Activated effector memory CD4-positive, alpha-beta T cell treated with Interleukin-2 at 50 U/mL for 16 hours (primary cell): ENCODE measurements around the gene KLF18.
"Not testable (repeated sequence)": the region's sequence is repeated elsewhere in the genome, so short reads cannot be mapped to it uniquely, and the experiment has no call there.

Experiments used
- DNase-seq: peaks from one replicate; pipeline ENCODE4 v3.0.0-alpha.2; 2020

The KLF18 gene

GRCh38 chr1:44141531-44141930, at the start of gene KLF18:
TSS of gene KLF18 (minus strand) at chr1:44141631. CDS start at chr1:44141631, 0 bp downstream.
- no peak for DNase-seq

DNA sequence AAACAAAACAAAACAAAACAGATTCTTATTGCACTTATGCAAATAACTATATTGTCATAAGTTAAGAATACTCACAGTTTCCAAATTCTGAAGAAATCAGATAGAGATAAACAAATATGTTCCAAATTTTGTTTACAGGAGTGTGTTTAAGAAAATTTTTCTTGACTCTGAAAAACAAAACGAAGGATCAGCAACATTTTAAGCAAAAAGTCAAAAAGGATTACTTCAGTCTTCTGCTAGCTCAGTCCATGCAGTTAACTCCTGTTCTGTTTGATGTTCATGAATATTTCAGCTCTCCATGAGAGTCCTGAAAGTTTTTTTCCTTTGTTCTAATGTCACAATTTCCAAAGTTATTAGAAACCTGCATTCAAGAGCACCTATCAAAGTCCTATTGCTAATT, 33.2 kb upstream of the KLF18 start:
- no peak for DNase-seq

- no peak for DNase-seq
These were observed 28.9 kb upstream of the KLF18 start for GRCh38 chr1:44170281-44170823.

GRCh38 chr1:44168520-44169098, 27.2 kb upstream of the KLF18 start:
- no peak for DNase-seq

- no peak for DNase-seq
These were observed 20.1 kb upstream of the KLF18 start for GRCh38 chr1:44161546-44161945.

DNA sequence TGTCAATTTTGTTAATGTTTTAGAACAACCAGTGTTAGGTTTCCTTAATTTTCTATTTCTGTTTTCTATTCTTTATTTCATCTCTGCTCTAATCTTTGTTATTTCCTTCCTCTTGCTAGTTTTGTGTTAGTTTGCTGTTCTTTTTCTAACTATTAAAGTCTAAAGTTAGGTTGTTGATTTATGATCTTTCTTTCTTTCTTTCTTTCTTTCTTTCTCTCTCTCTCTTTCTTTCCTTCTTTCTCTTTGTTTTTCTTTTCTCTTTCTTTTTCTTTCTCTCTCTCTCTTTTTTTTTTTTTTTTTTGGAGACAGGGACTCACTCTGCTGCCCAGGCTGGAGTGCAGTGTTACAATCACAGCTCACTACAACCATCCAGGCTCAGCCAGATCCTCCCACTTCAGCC, 17.4 kb upstream of the KLF18 start:
- no peak for DNase-seq

- DNase-seq = no peak
These were observed 16.5 kb upstream of the KLF18 start for GRCh38 chr1:44157903-44158302.

GRCh38 chr1:44154049-44154448, 12.6 kb upstream of the KLF18 start:
- DNase-seq = no peak

DNA sequence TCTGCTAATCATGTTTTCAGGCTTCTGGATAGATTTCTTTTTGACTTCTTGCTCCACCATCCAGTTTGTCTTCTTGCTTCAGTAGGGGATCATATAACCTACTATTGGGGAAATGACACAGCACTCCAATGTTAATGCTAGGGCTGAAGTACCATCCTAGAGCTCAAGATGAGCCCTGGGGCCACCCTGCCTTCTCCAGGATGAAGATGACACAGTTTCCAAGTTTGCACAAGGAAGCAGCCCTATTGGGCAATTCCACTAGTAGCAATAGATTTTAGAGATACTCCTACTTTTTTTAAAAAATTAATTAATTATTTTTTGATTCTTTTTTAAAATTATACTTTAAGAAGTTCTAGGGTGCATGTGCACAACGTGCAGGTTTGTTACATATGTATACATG, 11.3 kb upstream of the KLF18 start:
- no peak for DNase-seq

DNA sequence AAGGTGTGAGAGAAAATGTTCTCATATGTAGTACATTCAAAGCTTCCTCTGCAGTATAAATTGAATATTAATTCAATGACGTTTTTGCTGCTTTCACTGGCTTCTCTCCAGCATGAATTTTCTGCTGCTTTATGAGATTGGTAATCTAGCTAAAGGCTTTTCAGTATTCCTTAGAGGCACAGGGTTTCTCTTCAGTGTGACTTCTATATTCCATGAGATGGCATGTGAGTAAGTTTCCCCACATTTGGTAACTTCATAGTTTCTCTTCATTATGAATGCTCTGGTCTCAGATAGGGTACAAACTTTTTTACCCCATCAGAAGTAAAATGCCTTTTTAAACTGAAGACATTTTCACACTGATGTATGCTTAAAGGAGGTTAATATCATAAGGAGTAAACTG, 10.4 kb upstream of the KLF18 start:
- no peak for DNase-seq

DNA sequence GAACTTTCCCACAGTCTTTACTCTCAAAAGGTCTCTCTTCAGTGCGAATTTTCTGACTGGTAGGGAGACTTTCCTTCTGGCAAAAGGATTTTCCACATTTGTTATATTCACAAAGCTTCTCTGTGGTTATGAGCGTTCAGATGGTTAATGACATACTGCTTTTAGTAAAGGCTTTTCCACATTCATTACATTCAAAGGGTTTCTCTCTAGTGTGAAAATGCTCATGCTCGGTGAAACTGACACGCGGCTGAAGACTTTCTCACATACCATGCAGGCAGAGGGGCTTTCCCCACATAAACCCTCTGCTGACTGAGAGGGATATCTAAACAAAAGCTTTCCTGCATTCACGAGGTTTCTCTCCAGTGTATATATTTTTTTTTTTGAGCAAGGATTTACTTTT, 9.9 kb upstream of the KLF18 start:
- no peak for DNase-seq

GRCh38 chr1:44147582-44147981, 6.2 kb upstream of the KLF18 start:
- no peak for DNase-seq

DNA sequence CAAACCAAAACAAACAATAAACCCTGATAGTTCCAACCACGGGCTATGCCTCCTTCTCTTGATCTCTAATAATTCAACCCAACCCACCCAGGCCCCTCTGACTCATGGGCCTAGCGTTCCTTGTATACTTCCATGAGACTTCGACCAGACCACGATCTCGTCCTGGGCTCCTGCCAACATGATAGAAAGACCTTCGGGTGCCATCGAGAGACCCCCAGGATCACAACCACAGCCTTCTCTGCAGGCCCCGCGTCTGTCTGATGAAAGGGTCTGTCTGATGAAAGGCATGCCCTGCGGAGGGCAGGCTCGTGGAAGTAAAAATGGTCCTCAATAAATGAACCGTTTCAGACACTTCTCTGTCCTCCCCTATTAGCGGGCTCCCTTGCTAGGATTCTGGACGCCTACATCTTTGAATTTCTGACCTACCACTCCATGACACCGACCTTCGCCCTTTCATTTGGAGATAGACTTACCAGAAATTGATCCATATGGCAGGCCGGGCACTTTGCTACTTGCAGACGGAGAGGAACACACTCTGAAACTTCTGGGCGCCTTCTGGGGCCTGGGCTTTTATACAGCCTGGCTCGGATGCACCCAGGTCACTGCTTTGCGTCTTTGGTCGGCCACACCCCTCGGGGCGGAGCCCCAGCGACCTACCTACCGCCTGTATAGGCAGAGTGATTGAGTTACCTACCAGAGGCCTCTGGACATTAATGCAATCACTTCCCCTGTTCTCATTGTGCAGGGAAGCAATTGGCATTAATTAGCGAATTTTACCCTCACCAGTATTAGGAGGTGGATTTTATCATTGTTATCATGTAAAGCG, 5.3 kb upstream of the KLF18 start:
- DNase-seq = no peak

DNA sequence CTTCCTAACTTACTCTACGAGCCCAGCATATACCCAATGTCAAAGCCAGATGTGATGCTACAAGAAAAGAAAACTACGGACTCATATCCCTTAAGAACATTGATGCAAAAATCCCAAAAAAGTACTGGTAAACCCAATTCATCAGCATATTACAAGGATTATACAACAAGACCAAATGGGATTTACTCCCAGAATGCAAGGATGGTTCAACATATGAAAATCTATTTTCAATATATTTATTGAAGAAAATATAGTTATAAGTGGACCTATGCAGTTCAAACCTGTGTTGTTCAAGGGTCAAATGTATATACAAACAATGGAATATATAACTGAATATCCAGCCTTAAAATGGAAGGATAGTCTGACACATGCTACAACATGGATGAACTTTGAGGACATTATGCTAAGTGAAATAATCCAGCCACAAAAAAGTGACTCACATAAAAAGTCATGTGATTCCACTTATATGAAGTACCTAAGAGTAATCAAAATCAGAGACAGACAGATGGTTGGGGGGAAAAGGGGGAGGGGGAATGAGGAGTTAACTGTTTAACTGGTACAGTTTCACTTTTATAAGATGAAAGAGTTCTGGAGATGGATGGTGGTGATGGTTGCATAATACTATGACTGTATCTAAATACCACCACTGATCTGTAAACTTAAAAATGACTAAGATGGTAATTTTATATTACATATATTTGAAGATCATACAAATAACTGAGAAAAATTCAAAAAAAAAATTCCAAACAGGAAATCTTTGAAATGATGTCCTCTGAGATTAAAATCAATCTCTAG, 3.7 kb upstream of the KLF18 start:
- DNase-seq = no peak

- not testable (repeated sequence) for DNase-seq
These were observed 1.9 kb downstream of the KLF18 start for GRCh38 chr1:44139565-44139964.

GRCh38 chr1:44138239-44138638, 3.2 kb downstream of the KLF18 start:
- DNase-seq = no peak

DNA sequence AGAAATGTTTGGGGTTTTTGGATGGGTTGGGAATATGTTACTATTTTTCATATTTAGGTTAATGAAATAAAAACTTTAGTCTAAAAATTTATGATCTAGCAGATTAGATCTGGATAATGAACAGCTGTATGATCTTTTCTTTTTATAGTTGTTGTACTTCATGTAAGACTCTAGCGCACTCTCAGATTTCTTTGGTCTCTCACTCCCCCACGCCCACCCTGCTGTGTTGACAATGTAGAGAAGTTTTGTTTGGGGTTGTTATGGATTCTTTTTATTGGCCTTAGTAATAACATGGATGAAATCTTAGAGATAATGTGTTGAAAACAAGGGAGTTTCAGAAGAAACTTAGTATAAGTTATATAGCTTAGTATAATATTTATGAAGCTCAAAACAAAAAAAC, 5.5 kb downstream of the KLF18 start:
- DNase-seq = no peak

DNA sequence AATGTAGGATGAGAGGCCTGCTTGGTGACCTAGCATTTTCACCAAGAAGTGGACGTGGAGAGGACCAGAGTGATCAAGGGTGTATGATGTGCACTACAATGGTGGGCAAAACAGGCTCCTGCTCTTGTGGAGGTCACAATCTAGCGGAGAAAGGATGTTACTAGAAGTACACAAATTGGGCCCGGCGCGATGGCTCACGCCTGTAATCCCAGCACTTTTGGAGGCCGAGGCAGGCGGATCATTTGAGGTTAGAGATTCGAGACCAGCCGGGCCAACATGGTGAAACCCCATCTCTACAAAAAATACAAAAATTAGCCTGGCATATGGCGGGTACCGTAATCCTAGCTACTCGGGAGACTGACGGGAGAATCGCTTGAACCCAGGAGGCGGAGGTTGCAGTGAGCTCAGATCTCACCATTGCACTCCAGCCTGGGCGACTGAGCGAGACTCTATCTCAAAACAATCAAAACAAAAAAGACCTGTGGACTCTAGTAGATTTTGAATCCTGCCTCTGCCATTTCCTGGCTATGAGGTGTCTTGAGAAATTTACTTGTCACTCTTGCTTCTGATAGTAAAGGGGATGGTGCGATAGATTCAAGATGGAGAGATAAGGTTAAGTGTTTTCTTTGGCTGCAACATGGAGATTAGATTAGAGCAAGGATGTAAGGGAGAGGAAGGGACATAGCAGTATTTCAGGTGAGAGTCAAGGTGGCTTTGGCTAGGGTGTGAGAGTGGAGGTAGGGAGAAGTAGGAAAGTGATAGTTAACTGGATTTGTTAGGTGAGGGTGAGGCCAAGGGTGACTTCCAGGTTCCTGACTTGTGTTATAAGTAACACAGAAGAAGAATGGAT, 7.1 kb downstream of the KLF18 start:
- DNase-seq = no peak

- no peak for DNase-seq
These were observed 10.0 kb downstream of the KLF18 start for GRCh38 chr1:44131411-44131810.

DNA sequence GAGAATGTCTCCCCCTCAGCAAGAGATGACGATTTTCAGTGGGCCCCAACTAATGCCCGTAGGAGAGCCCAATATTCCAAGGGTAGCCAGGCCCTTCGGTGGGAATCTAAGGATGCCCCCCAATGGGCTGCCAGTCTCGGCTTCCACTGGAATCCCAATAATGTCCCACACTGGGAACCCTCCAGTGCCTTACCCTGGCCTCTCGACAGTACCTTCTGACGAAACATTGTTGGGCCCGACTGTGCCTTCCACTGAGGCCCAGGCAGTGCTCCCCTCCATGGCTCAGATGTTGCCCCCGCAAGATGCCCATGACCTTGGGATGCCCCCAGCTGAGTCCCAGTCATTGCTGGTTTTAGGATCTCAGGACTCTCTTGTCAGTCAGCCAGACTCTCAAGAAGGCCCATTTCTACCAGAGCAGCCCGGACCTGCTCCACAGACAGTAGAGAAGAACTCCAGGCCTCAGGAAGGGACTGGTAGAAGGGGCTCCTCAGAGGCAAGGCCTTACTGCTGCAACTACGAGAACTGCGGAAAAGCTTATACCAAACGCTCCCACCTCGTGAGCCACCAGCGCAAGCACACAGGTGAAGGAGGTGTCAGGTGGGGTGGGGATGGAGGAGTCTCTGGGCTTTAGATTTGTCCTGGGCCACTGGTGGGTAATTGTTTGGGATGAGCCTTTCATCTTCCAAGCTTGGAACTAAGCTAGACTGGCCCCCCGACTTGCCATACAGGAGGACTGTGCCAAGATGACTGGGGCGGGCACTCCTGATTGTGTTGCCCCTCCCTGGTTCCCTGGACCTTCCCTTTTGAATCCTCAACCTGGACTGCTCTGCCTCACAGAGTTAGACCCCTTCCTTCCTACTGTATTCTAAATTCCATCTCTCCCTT, 11.6 kb downstream of the KLF18 start:
- DNase-seq = no peak

GRCh38 chr1:44120398-44120949, 21.0 kb downstream of the KLF18 start:
- DNase-seq = no peak
